ENCODE results near the gene ANLN. TPM values are rescaled to one million over a fixed set of nuclear protein-coding genes. Genes with fewer than 3 reads are reported as not detected.

The ANLN gene
- total RNA-seq, 1 experiment from 2014 or later = 81.1 TPM

- H3K36me3 Mint-ChIP-seq = peaks cover 33% of the 10 kb centered on the region
- no peaks in the 10 kb centered on the region for H3K27me3 Mint-ChIP-seq (ENCODE audit: low read depth)
- H3K27ac Mint-ChIP-seq = peak overlapping the region; percentile 85
- peaks cover 14% of the 10 kb centered on the region for H3K4me1 Mint-ChIP-seq
- H3K9me3 Mint-ChIP-seq = no peaks in the 10 kb centered on the region
- no peak for TF ChIP-seq MYBL2 (CRISPR knock-in tag; IDR thresholded peaks at IDR 0.05)
- no peak for TF ChIP-seq RORB (CRISPR knock-in tag; IDR thresholded peaks at IDR 0.05)
- no peak for TF ChIP-seq GABPB1 (CRISPR knock-in tag; IDR thresholded peaks at IDR 0.05)
- no peak for TF ChIP-seq E2F4 (CRISPR knock-in tag; IDR thresholded peaks at IDR 0.05; ENCODE audit: borderline replicate concordance, low read depth)
- no peak for TF ChIP-seq AR (CRISPR knock-in tag; IDR thresholded peaks at IDR 0.05)
- no peak for ATAC-seq
- no peak overlapping the region for H3K4me3 Mint-ChIP-seq
- ChIA-PET CTCF (no interaction called here), POLR2A (interaction anchor here (1.7 kb wide), 1 partner anchor 12 kb away, joined by 4 read pairs; no protein-coding TSS in a partner anchor)
- no peak for DNase-seq (ENCODE audit: low spot score)
Measured at GRCh38 chr7:36405409-36405803, 15.7 kb downstream of the ANLN start.

- Mint-ChIP-seq H3K27ac (peak overlapping the region; percentile 54; the same call in 1 of the 2 replicates), H3K4me1 (peaks cover 14% of the 10 kb centered on the region), H3K36me3 (peaks cover 28% of the 10 kb centered on the region), H3K27me3 (ENCODE audit: low read depth) (no peaks in the 10 kb centered on the region), H3K4me3 (no peak overlapping the region), H3K9me3 (no peaks in the 10 kb centered on the region)
- ATAC-seq (peak; percentile 75), DNase-seq (ENCODE audit: low spot score) (peak; percentile 22)
- ChIA-PET CTCF (interaction anchor here (1.0 kb wide), 1 partner anchor 36 kb away, joined by 7 read pairs; no protein-coding TSS in a partner anchor), POLR2A (interaction anchor here (1.7 to 2.2 kb wide), 2 partner anchors 12 to 16 kb away, joined by 4 to 6 read pairs; partner anchors contain the start of gene ANLN)
- TF ChIP-seq ZNF425 (CRISPR knock-in tag; conservative IDR thresholded peaks at IDR 0.05) (no peak), FOXP4 (CRISPR knock-in tag; IDR thresholded peaks at IDR 0.05) (peak; percentile 25; the same call in 1 of the 2 replicates), EMX1 (CRISPR knock-in tag; IDR thresholded peaks at IDR 0.05) (no peak)
Measured at GRCh38 chr7:36406156-36406555, 16.5 kb downstream of the ANLN start.

- ChIA-PET POLR2A (interaction anchor here (0.6 to 2.2 kb wide), 2 partner anchors 15 to 18 kb away, joined by 5 to 6 read pairs; partner anchors contain the start of gene ANLN), CTCF (no interaction called here)
- Mint-ChIP-seq H3K36me3 (peaks cover 18% of the 10 kb centered on the region), H3K4me1 (peaks cover 14% of the 10 kb centered on the region), H3K4me3 (no peak overlapping the region), H3K27me3 (ENCODE audit: low read depth) (no peaks in the 10 kb centered on the region), H3K9me3 (no peaks in the 10 kb centered on the region), H3K27ac (no peak overlapping the region)
- no peak for DNase-seq (ENCODE audit: low spot score)
- ATAC-seq = no peak
- no peak for TF ChIP-seq OVOL2 (CRISPR knock-in tag; IDR thresholded peaks at IDR 0.05; ENCODE audit: borderline replicate concordance)
- TF ChIP-seq STAT6 (CRISPR knock-in tag; conservative IDR thresholded peaks at IDR 0.05; ENCODE audit: low read depth) = no peak
- no peak for TF ChIP-seq ZNF281 (CRISPR knock-in tag; IDR thresholded peaks at IDR 0.05)
- no peak for TF ChIP-seq CREB1 (CRISPR knock-in tag; IDR thresholded peaks at IDR 0.05)
- no peak for TF ChIP-seq CDX4 (CRISPR knock-in tag; IDR thresholded peaks at IDR 0.05; ENCODE audit: borderline replicate concordance)
Measured at GRCh38 chr7:36407636-36408550, 18.2 kb downstream of the ANLN start.

Measured in WTC11 (cell line).